SK-MEL-5 (cell line): ENCODE data around the gene KLF5. TPM values are rescaled to one million over a fixed set of nuclear protein-coding genes. Genes with fewer than 3 reads are reported as not detected.

Source experiments
- DNase-seq: peaks from one replicate; pipeline ENCODE4 v3.0.0-alpha.2; 2016; ENCODE audit warnings: low read depth, low spot score
- in situ Hi-C: cut with HindIII; loops from 2 replicates; pipeline ENCODE4 v1.10.0; 2016; ENCODE audit warnings: low sequenced_read_pairs, high pct_unique_total_duplicates, low pct_unique_long_range_greater_than_20kb
- total RNA-seq: library from RNA; depleted of rRNA; stranded (reverse); fragments of >200 nt; shearing (Covaris generic); gene quantifications from 2 replicates; pipeline ENCODE4 v1.2.3, GENCODE V29; 2014

The KLF5 gene
- total RNA-seq, 1 experiment from 2014 or later = 2.6 TPM

- DNase-seq = no peak
- in situ Hi-C loops = no loop called here
Measured at GRCh38 chr13:73057284-73058063, 1.3 kb upstream of the KLF5 start.

DNA sequence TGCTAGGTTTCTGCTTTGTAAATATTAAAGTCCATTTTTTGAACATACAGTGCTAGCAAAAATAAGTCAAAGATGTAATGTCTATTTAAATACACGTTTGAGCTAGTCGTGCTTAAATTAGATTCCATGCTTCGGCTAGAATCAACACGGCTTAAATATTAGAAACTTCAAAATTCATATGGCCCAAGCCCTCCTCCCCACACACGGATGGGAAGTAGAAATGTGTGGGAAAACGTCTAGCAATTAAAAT, 816 bp upstream of the KLF5 start:
- in situ Hi-C loops = no loop called here
- no peak for DNase-seq

- no peak for DNase-seq
- in situ Hi-C loops = no loop called here
Measured at GRCh38 chr13:73058432-73058735, 421 bp upstream of the KLF5 start.

- in situ Hi-C loops = no loop called here
- DNase-seq = peak; percentile 17
Measured at GRCh38 chr13:73059460-73060250, 850 bp downstream of the KLF5 start.

GRCh38 chr13:73060251-73061160, 1.7 kb downstream of the KLF5 start:
- DNase-seq = no peak
- in situ Hi-C loops = no loop called here

- DNase-seq = no peak
- in situ Hi-C loops = no loop called here
Measured at GRCh38 chr13:73061473-73061872, 2.7 kb downstream of the KLF5 start.

- in situ Hi-C loops = no loop called here
- no peak for DNase-seq
Measured at GRCh38 chr13:73061876-73062275, 3.1 kb downstream of the KLF5 start.

- in situ Hi-C loops = no loop called here
- no peak for DNase-seq
Measured at GRCh38 chr13:73062468-73062867, 3.7 kb downstream of the KLF5 start.

GRCh38 chr13:73063166-73063565, 4.4 kb downstream of the KLF5 start:
- in situ Hi-C loops = no loop called here
- DNase-seq = no peak

DNA sequence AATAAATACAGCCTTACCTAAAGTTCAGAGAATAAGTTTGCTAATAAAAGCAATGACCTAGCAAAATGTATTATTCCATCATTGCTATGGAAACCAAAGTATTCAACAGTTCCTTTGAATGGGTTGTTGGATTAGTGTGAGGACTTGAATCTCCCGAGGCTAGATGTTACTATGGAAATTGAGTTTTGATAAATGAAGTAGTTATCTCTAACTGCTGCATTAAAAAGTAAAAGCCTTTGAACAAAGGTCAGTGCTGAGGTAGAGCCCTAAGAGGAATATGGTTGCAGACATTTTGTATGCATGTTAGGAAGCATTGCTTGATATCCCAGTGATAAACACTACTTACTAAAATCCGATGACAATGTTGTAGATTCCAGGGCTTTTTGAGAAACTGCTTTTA, 6.2 kb downstream of the KLF5 start:
- in situ Hi-C loops = no loop called here
- DNase-seq = no peak

DNA sequence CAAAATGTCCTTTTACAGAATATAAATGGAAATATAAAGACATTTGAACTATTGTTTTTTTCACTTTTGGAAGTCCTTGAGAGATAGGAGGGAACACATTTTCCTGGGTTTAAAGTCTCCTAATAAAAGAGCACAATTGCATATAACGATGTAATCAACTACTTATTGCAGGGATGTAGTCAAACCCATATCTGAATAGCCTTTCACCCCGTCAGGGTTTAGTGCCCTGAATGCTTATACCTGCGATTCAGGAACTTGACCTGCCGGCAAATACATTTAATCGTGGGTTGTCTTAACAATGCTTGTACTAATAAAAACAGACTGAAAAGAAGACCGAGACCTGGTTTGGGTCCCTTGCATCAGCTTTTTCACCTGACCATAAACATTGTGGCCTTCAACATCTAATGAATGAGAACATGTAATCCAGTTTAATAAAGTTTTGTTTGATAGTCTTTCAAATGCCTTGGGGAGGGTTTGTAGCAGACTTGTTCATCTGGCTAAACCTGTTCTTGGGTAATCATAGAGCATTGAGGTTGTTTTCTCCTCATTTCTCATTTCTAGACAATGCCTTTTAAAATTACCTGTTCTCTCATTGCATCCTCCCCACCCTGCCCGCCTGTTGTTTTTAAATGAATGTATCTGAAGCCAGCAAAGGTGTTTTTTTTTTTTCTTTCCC, 7.0 kb downstream of the KLF5 start:
- no peak for DNase-seq
- in situ Hi-C loops = no loop called here

DNA sequence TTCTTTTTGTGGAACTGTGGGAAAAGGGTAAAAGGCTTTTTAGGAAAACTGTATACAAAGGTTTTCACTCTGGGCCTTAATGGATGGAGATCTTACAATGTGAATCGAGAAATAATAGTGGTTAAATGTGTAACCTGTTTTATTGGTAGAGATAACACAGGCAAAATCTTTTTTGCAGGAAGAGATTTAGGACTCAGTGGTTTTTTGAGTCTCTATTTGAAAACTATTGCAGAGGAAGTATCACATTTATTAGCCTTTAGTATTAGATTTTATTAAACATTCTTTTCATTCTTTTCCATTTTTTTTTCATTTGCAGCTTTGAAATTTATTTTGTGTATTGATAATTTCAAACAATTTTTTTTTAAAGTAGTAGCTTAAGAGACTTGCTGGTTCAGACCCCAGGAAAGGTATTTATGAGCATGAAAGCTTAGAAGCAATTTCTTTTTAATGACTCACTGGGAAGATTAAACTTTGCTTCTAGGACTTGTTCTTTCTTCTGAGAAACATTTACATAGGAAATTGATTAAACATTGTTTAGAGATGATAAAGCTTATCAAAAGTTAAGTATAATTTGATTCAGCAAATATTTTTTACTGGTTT, 10.5 kb downstream of the KLF5 start:
- DNase-seq = no peak
- in situ Hi-C loops = no loop called here

DNA sequence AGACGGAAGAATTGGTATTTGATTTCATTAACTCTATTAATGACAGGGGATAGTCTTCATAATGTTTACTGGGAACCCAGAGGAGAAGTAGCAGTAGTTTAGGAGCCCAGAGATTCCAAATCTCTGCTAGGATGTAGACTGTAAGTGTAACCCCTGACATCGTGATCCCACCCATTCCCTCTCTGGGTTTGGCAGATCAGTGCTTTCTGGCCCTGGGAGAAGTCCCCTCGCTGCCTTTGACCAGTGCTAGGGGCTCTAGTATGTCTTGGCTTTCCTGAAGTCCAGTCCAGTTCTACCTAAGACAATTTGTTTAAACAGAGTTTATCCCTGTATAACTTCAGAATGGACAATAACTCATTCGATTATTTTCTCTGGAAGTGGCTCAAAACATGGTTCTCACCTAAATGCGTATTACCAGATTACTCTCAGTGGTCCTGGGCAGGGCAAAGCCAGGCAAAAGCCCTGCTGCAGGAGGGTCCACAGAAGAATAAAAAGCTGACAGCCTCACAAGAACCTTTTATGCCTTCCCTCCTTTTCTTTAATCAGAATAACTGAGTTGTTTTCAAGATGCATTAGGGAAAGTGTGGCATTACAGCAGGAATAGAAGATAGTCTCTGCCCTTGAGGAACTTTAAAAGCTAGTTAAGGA, 11.8 kb downstream of the KLF5 start:
- in situ Hi-C loops = no loop called here

GRCh38 chr13:73072239-73072900, 13.6 kb downstream of the KLF5 start:
- in situ Hi-C loops = no loop called here
- DNase-seq = no peak

More for the DNA sequence above, 11.8 kb downstream of the KLF5 start:
- no peak for DNase-seq

GRCh38 chr13:73073050-73073449, 14.2 kb downstream of the KLF5 start:
- DNase-seq = no peak
- in situ Hi-C loops = no loop called here

DNA sequence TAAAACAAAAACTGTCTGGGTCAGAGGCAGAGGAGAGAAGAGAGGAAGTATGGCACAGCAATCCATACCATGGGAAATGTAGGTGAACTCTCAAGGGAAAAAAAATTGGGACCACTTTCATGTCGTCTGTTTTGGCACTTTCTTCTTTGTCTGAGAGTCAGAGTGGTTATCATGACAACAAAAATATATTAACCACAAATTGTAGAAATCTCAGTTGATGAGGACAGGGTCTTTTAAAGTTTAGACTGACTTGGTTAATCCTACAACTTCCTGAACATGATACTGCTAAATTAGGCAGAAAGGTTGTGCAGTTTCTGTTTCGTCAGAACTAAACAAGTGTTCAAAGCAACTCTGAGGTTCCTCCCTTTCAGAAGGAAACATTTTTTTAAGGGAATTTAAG, 15.2 kb downstream of the KLF5 start:
- in situ Hi-C loops = no loop called here
- DNase-seq = no peak

DNA sequence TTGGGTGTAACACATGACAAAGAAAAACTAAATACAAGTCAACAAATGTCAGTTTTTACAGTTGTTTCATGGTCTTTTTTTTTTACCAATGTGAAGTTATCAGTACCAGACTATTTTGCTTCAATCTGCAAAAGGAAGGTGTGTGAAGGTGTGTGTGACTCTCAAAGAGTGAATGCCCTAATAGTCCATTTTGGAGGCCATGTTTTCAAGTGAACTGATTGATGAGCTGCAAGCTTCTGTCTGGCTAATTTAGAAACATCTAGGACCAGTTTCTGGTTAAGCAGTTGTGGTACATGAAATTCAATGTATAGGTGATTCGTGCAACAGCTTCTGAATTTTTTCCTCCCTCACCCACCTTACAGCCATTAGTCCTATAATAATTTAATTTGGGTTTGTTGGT, 16.1 kb downstream of the KLF5 start:
- DNase-seq = no peak
- in situ Hi-C loops = no loop called here
